Endothelial cell of umbilical vein (primary cell): Measurements from ENCODE around the gene DGCR2. TPM values are rescaled to one million over a fixed set of nuclear protein-coding genes. Genes with fewer than 3 reads are reported as not detected.

Experiments
- BruUV-seq: library from RNA; stranded (reverse); fragments of 400-500 nt; replicated peaks from 2 replicates; lab custom pipeline; 2021; lab: Mats Ljungman, UMichigan
- CTCF ChIA-PET: fragments of 300-600, 350-600 bp; sonication (Branson Sonifier 250); formaldehyde crosslinking; loops from one replicate; lab custom pipeline; 2021; ENCODE audit warnings: antibody characterized with exemption, inconsistent platforms; lab: Charles Lee
- POLR2A ChIA-PET: fragments of 300-600, 350-600 bp; sonication (Branson Sonifier 250); formaldehyde crosslinking; loops from one replicate; lab custom pipeline; 2021; ENCODE audit warnings: antibody characterized with exemption, inconsistent platforms; lab: Charles Lee
- DNase-seq: peaks from one replicate; pipeline ENCODE4 v3.0.0-alpha.2; 2011; ENCODE audit warnings: low read depth, low spot score
- FAIRE-seq: peaks from 2 replicates; lab custom pipeline; 2011; peaks lifted over from hg19 to GRCh38; lab: Jason Lieb, UNC
- H2AFZ ChIP-seq: 2 replicates; pipeline ENCODE4 v1.6.0; 2012; ENCODE audit warnings: low read depth, low read length, control low read depth, inconsistent platforms
- H3K27ac ChIP-seq: 2 replicates; pipeline ENCODE4 v1.5.1; 2011; ENCODE audit warnings: low read depth, mild to moderate bottlenecking, control low read depth, low read length, moderate library complexity; ENCODE audit not compliant: insufficient read depth
- H3K27me3 ChIP-seq, 2 experiments: 2 replicates each; pipeline versions ENCODE4 v1.6.0 to v1.6.1; 2011; ENCODE audit warnings: low read length in 2 of 2, mixed read lengths in 1 of 2; ENCODE audit not compliant: control insufficient read depth in 2 of 2, insufficient read depth in 2 of 2
- H3K36me3 ChIP-seq, 2 experiments: 2 replicates in 1 of 2; 3 replicates in 1 of 2; pipeline ENCODE4 v1.5.1; 2011; ENCODE audit warnings: low read length in 2 of 2, mild to moderate bottlenecking in 1 of 2, moderate library complexity in 1 of 2; ENCODE audit not compliant: control insufficient read depth in 2 of 2, insufficient read depth in 2 of 2; ENCODE audit errors: extremely low read depth in 1 of 2
- H3K4me1 ChIP-seq: 3 replicates; pipeline ENCODE4 v1.5.1; 2011; ENCODE audit warnings: mild to moderate bottlenecking, low read length; ENCODE audit not compliant: control insufficient read depth, insufficient read depth; ENCODE audit errors: extremely low read depth
- H3K4me2 ChIP-seq: 2 replicates; pipeline ENCODE4 v1.6.1; 2011; ENCODE audit warnings: low read length, control low read depth, mixed read lengths; ENCODE audit not compliant: insufficient read depth
- H3K4me3 ChIP-seq, 3 experiments: fragments of 200-600 bp in 1 of 3; sonication (generic), shearing (Covaris generic) in 1 of 3; replicated peaks in 1 of 3; 2 replicates each; pipeline ENCODE4 v1.5.1; 2011 to 2016; ENCODE audit warnings: control low read depth in 3 of 3, low read length in 3 of 3, mild to moderate bottlenecking in 2 of 3, inconsistent platforms in 1 of 3, low read depth in 1 of 3, moderate library complexity in 1 of 3; ENCODE audit not compliant: insufficient read depth in 1 of 3
- H3K79me2 ChIP-seq: 2 replicates; pipeline ENCODE4 v1.6.0; 2012; ENCODE audit warnings: low read length, inconsistent platforms; ENCODE audit not compliant: control insufficient read depth, insufficient read depth
- H3K9ac ChIP-seq: replicated peaks from 2 replicates; pipeline ENCODE3; 2011; ENCODE audit warnings: low read length, control low read depth; ENCODE audit not compliant: insufficient read depth; ENCODE audit errors: extremely low read depth
- H3K9me1 ChIP-seq: replicated peaks from 3 replicates; pipeline ENCODE4 v1.6.0; 2011; ENCODE audit warnings: mild to moderate bottlenecking, low read length; ENCODE audit not compliant: control insufficient read depth, insufficient read depth; ENCODE audit errors: extremely low read depth
- H3K9me3 ChIP-seq: replicated peaks from 2 replicates; pipeline ENCODE4 v1.5.1; 2012; ENCODE audit warnings: low read length, inconsistent platforms; ENCODE audit not compliant: control insufficient read depth, insufficient read depth
- H4K20me1 ChIP-seq: replicated peaks from 2 replicates; pipeline ENCODE3; 2011; ENCODE audit warnings: mild to moderate bottlenecking, low read length; ENCODE audit not compliant: control insufficient read depth, insufficient read depth; ENCODE audit errors: extremely low read depth
- EZH2 ChIP-seq: IDR thresholded peaks from 2 replicates; pipeline ENCODE4 v1.6.1; 2012; ENCODE audit warnings: borderline replicate concordance, low read depth, mild to moderate bottlenecking, moderate library complexity, low read length, inconsistent platforms; ENCODE audit not compliant: severe bottlenecking
- FOS ChIP-seq: IDR thresholded peaks from 2 replicates; pipeline ENCODE4 v1.6.1; 2011; ENCODE audit warnings: mild to moderate bottlenecking, low read length, moderate library complexity, borderline replicate concordance; ENCODE audit not compliant: insufficient read depth
- GATA2 ChIP-seq: IDR thresholded peaks from 2 replicates; pipeline ENCODE4 v1.7.0; 2011; ENCODE audit warnings: low read depth, mild to moderate bottlenecking, moderate library complexity, mixed read lengths, low read length; ENCODE audit not compliant: insufficient read length, insufficient read depth
- JUN ChIP-seq: IDR thresholded peaks from 2 replicates; pipeline ENCODE4 v1.6.1; 2011; ENCODE audit warnings: borderline replicate concordance, low read depth; ENCODE audit not compliant: insufficient read length, insufficient read depth
- MYC ChIP-seq: IDR thresholded peaks from one replicate; pipeline ENCODE4 v1.6.1; 2011; ENCODE audit warnings: mild to moderate bottlenecking, low read depth, low read length
- POLR2A ChIP-seq: IDR thresholded peaks from 2 replicates; pipeline ENCODE4 v1.6.1; 2012; ENCODE audit warnings: low read depth, mild to moderate bottlenecking, control low read depth, low read length
- POLR2AphosphoS5 ChIP-seq: IDR thresholded peaks from 2 replicates; pipeline ENCODE4 v1.6.1; 2012; ENCODE audit warnings: low read depth, mild to moderate bottlenecking, control low read depth, low read length, moderate library complexity; ENCODE audit not compliant: insufficient read depth
- dilution Hi-C: fragments of 300-500 bp; cut with MboI; formaldehyde crosslinking; loops from one replicate; pipeline ENCODE4 v1.15.0; 2019; ENCODE audit warnings: low sequenced_read_pairs; ENCODE audit not compliant: extremely low pct_ligation_motif_present
- intact Hi-C: fragments of 100-400 bp; cut with micrococcal nuclease; formaldehyde crosslinking; loops from one replicate; pipeline ENCODE4 v1.10.0; 2022
- polyA plus RNA-seq, 4 experiments: library from polyadenylated mRNA; depleted of rRNA in 3 of 4; stranded (reverse) in 3 of 4; unstranded in 1 of 4; fragments of >200 nt; gene quantifications; 2 replicates each; pipeline versions ENCODE4 v1.2.1 to v1.2.3, GENCODE V29; 2011 to 2012; ENCODE audit warnings: missing spikeins in 1 of 4
- total RNA-seq: library from RNA; stranded (reverse); gene quantifications from 2 replicates; pipeline ENCODE4 v1.2.3, GENCODE V29; 2021
- TF ChIP-seq, protein P1 (sequence below): IDR thresholded peaks from 2 replicates; pipeline ENCODE4 v1.6.1; 2011; ENCODE audit not compliant: insufficient read depth, insufficient read length
- TF ChIP-seq, protein P2 (sequence below), 2 donors: IDR thresholded peaks; 1 replicate in 1 of 2; 2 replicates in 1 of 2; pipeline ENCODE4 v1.5.1; 2011; ENCODE audit warnings: low read length in 2 of 2, mild to moderate bottlenecking in 2 of 2, moderate library complexity in 2 of 2, control low read depth in 1 of 2, inconsistent platforms in 1 of 2, low read depth in 1 of 2; ENCODE audit not compliant: insufficient read depth in 1 of 2; ENCODE audit errors: extremely low read depth in 1 of 2

DGCR2 gene
- total and polyA plus RNA-seq, 2 donors (not counting 3 experiments of a cell fraction or from before 2014, with no cell fraction given) = 44.8 to 51.2 TPM

DNA sequence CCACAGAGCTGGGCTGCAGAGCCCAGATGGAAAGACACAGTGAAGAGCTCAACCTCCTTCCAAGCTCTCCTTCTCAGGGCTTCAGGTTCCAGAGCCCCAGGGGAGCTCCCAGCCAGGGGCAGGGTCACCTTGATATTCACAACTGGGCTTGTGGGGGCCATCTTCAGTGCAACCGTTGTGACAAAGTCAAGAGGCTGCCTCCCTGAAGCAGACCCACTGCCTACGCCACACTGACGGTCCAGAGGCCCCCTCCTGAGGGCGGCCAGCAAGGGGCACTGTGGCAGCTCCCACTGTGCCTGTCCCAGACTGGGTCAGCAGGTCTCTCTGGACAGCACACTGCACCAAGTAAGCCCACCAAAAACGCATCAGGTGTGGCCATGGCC, 84.1 kb downstream of the DGCR2 start:
- POLR2A ChIA-PET = no interaction called here

More for the DNA sequence above, 84.1 kb downstream of the DGCR2 start:
- H3K79me2 ChIP-seq = no peaks in the 10 kb centered on the region
- H3K9me3 ChIP-seq = no peaks in the 10 kb centered on the region
- H3K4me2 ChIP-seq = no peak overlapping the region
- H2AFZ ChIP-seq = no peak overlapping the region
- BruUV-seq = no TSS peak
- dilution Hi-C loops (no loop called here), intact Hi-C loops (no loop called here)
- no peak overlapping the region for H3K9ac ChIP-seq
- DNase-seq = no peak
- H3K27ac ChIP-seq = no peak overlapping the region
- no peaks in the 10 kb centered on the region for H3K4me1 ChIP-seq
- CTCF ChIA-PET = no interaction called here
- no peak for FAIRE-seq
- no peaks in the 10 kb centered on the region for H4K20me1 ChIP-seq
- H3K27me3 ChIP-seq = no peaks in the 10 kb centered on the region
- no peak overlapping the region for H3K4me3 ChIP-seq
- H3K9me1 ChIP-seq = no peaks in the 10 kb centered on the region
- TF ChIP-seq POLR2AphosphoS5 = no peak
- TF ChIP-seq JUN = no peak
- no peak for TF ChIP-seq MYC
- no peak for TF ChIP-seq GATA2
- TF ChIP-seq, protein P1, sequence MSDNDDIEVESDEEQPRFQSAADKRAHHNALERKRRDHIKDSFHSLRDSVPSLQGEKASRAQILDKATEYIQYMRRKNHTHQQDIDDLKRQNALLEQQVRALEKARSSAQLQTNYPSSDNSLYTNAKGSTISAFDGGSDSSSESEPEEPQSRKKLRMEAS = no peak
- no peak for TF ChIP-seq POLR2A
- no peak for TF ChIP-seq FOS
- no peak for TF ChIP-seq EZH2
- TF ChIP-seq, protein P2, sequence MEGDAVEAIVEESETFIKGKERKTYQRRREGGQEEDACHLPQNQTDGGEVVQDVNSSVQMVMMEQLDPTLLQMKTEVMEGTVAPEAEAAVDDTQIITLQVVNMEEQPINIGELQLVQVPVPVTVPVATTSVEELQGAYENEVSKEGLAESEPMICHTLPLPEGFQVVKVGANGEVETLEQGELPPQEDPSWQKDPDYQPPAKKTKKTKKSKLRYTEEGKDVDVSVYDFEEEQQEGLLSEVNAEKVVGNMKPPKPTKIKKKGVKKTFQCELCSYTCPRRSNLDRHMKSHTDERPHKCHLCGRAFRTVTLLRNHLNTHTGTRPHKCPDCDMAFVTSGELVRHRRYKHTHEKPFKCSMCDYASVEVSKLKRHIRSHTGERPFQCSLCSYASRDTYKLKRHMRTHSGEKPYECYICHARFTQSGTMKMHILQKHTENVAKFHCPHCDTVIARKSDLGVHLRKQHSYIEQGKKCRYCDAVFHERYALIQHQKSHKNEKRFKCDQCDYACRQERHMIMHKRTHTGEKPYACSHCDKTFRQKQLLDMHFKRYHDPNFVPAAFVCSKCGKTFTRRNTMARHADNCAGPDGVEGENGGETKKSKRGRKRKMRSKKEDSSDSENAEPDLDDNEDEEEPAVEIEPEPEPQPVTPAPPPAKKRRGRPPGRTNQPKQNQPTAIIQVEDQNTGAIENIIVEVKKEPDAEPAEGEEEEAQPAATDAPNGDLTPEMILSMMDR (IDR thresholded peaks at IDR 0.05; ENCODE audit: extremely low read depth in 1 of 2, insufficient read depth in 1 of 2, low read depth in 1 of 2, low read length in 2 of 2) = no peak
- peaks cover 0 to 28% of the 10 kb centered on the region in 2 experiments for H3K36me3 ChIP-seq
